Activated effector memory CD4-positive, alpha-beta T cell treated with Interleukin-2 at 50 U/mL for 16 hours (primary cell): ENCODE measurements around the gene OR6M1.

Source experiments
- DNase-seq: peaks from one replicate; pipeline ENCODE4 v3.0.0-alpha.2; 2020

OR6M1 gene

GRCh38 chr11:123775289-123775688 is 30.9 kb downstream of the OR6M1 start:
- DNase-seq = no peak

GRCh38 chr11:123773959-123774358 is 32.2 kb downstream of the OR6M1 start:
- no peak for DNase-seq

GRCh38 chr11:123773026-123773425 is 33.1 kb downstream of the OR6M1 start:
- no peak for DNase-seq

- DNase-seq = no peak
Observed at GRCh38 chr11:123771664-123772063, 34.5 kb downstream of the OR6M1 start.

GRCh38 chr11:123770712-123771111 is 35.4 kb downstream of the OR6M1 start:
- no peak for DNase-seq

- DNase-seq = no peak
Observed at GRCh38 chr11:123765601-123766000, 40.5 kb downstream of the OR6M1 start.

GRCh38 chr11:123762422-123762821 is 43.7 kb downstream of the OR6M1 start:
- DNase-seq = no peak

GRCh38 chr11:123760894-123761293 is 45.3 kb downstream of the OR6M1 start:
- DNase-seq = no peak

GRCh38 chr11:123757976-123758375 is 48.2 kb downstream of the OR6M1 start:
- no peak for DNase-seq

GRCh38 chr11:123755813-123756212 is 50.3 kb downstream of the OR6M1 start:
- DNase-seq = no peak
